Psoas muscle (tissue), 8 donors: ENCODE results near the gene TLE7. TPM values are rescaled to one million over a fixed set of nuclear protein-coding genes. Genes with fewer than 3 reads are reported as not detected.

Experiments used
- ATAC-seq, 4 donors: fragments of 200-7000 bp; cut with Tn5 transposase; one replicate each; pipeline ENCODE4 v1.9.1; 2020; ENCODE audit warnings: moderate library complexity in 3 of 4, mild to moderate bottlenecking in 2 of 4
- DNase-seq, 2 donors: peaks; one replicate each; pipeline ENCODE4 v3.0.0-alpha.2; 2020
- H3K27ac ChIP-seq: fragments of 200-600 bp; one replicate; pipeline ENCODE4 v1.8.0; 2022
- H3K27me3 ChIP-seq, 3 donors: fragments of 200-600 bp in 1 of 3; one replicate each; pipeline versions ENCODE4 v1.6.1 to v1.8.0; 2013 to 2022; ENCODE audit warnings: low read length in 2 of 3, mild to moderate bottlenecking in 2 of 3, moderate library complexity in 1 of 3; ENCODE audit not compliant: insufficient read depth in 3 of 3
- H3K36me3 ChIP-seq, 2 donors: fragments of 200-600 bp in 1 of 2; one replicate each; pipeline versions ENCODE4 v1.6.1 to v1.8.0; 2013 to 2022; ENCODE audit warnings: low read depth in 1 of 2, mild to moderate bottlenecking in 1 of 2, moderate library complexity in 1 of 2; ENCODE audit not compliant: insufficient read depth in 1 of 2
- H3K4me1 ChIP-seq: fragments of 200-600 bp; one replicate; pipeline ENCODE4 v1.8.0; 2022
- H3K4me3 ChIP-seq: fragments of 200-600 bp; one replicate; pipeline ENCODE4 v1.8.0; 2022; ENCODE audit warnings: mild to moderate bottlenecking
- H3K9me3 ChIP-seq: fragments of 200-600 bp; one replicate; pipeline ENCODE4 v1.8.0; 2022
- WGBS, 3 donors: extraction: QIAGEN DNeasy Blood & Tissue Kit; methylation state at CpG; one replicate each; pipeline versions ENCODE4 v1.1.6 to v1.1.7; 2013; 5-methylcytosine and 5-hydroxymethylcytosine counted together
- intact Hi-C, 2 donors: fragments of 100-400 bp; cut with DNase I; formaldehyde crosslinking; loops; one replicate each; pipeline versions ENCODE4 v1.11.0 to v1.14.2; 2022
- polyA plus RNA-seq, 3 donors: library from polyadenylated mRNA; stranded (reverse); fragments of 200-250 nt; gene quantifications; one replicate each; pipeline ENCODE4 v1.2.3, GENCODE V29; 2013
- total RNA-seq, 4 donors: library from RNA; stranded (reverse); fragmentation: NEBNext Ultra II Directional in 2 of 4; extraction: Animal tissue kit (Norgen Biotek cat#: 25700) in 2 of 4; gene quantifications; one replicate each; pipeline versions ENCODE4 v1.2.1 to v1.2.4, GENCODE V29; 2021 to 2023
- TF ChIP-seq, protein P1 (sequence below): fragments of 200-600 bp; IDR thresholded peaks from one replicate; pipeline ENCODE4 v1.8.0; 2022; ENCODE audit warnings: antibody characterized with exemption
- donor health status: healthy with polysubstance abuse.
- donor health status: DM: no; HTN: no; CAD: no; lungs with moderate emphysema.
- donor health status: Bipolar disorder and iron deficiency.
- donor health status: healthy.
- donor health status: DM: yes; HTN: yes; CAD: no.
- donor health status: DM: no; HTN: no; CAD: no.
- donor health status: DM: no; HTN: no; CAD: no.
- donor health status: DM: yes; HTN: yes; CAD: no.

The TLE7 gene
- total and polyA plus RNA-seq, 7 donors: not detected

DNA sequence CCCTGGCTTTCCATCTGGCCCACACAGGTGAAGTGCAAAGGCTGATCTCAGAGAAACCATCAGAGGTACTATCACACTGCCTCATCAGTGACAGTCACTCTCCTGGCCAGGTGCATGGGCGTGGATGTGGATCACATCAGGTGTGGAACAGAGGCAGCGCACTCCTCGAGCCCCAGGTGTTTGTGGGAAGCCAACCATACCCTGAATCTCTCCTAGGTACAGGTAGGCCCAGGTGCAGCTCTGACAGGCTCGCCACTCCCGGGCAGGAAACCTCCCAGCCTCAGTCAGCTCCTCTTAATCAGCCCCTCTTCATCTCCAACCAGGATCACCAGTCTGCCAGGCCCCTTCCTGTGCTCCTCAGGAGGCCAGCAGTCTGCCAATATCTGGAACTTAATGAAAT, 31.7 kb downstream of the TLE7 start:
- Histone ChIP-seq H3K36me3 (no peaks in the 10 kb centered on the region), H3K4me1 (no peaks in the 10 kb centered on the region), H3K9me3 (no peaks in the 10 kb centered on the region), H3K27ac (no peak overlapping the region), H3K27me3 (peaks cover 0 to 7% (median 0%) of the 10 kb centered on the region in 3 donors), H3K4me3 (no peak overlapping the region)
- DNase-seq (no peak), ATAC-seq (no peak)
- intact Hi-C loops: loop anchor here in 1 of 2 donors (10.0 kb wide), 1 partner anchor 205 kb away; no protein-coding TSS in a partner anchor
- TF ChIP-seq, protein P1, sequence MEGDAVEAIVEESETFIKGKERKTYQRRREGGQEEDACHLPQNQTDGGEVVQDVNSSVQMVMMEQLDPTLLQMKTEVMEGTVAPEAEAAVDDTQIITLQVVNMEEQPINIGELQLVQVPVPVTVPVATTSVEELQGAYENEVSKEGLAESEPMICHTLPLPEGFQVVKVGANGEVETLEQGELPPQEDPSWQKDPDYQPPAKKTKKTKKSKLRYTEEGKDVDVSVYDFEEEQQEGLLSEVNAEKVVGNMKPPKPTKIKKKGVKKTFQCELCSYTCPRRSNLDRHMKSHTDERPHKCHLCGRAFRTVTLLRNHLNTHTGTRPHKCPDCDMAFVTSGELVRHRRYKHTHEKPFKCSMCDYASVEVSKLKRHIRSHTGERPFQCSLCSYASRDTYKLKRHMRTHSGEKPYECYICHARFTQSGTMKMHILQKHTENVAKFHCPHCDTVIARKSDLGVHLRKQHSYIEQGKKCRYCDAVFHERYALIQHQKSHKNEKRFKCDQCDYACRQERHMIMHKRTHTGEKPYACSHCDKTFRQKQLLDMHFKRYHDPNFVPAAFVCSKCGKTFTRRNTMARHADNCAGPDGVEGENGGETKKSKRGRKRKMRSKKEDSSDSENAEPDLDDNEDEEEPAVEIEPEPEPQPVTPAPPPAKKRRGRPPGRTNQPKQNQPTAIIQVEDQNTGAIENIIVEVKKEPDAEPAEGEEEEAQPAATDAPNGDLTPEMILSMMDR: no peak
- WGBS, 3 donors: 67 to 85% (median 72%) methylated on average over 5 of the region's 5 CpGs

DNA sequence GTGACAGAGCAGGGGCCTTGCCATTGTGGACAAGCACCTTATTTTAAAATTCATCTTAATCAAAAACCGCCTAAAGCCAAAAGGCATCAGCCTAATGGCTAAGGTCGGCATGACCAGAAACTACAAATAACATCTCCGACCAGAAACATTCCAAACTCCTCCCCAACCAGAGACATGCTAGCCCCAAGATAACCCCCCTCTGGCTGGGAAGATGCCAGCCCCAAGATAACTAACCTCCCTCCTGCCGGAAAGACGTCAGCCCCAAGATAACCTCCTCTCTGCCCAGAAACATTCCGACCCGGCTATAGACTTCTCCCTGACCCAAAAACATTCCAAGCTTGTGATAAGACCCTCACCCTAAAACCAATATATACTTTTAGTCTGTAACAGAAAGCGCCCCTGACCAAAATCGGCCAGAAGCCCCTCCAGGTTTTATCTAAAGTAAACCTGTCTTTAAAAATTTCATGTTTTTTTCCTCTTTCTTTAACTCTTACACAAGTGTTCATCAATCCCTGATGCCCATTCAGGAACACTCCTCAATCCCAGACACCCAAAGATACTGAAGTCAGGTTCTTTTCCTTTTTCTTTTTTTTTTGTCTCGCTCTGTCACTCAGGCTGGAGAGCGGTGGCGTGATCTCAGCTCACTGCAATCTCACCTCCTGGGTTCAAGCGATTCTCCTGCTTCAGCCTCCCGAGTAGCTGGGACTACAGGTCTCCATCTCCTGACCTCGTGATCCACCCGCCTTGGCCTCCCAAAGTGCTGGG, 32.7 kb downstream of the TLE7 start:
- ATAC-seq (no peak), DNase-seq (no peak)
- TF ChIP-seq, protein P1: no peak
- H3K36me3 ChIP-seq: no peaks in the 10 kb centered on the region
- H3K27me3 ChIP-seq: peaks cover 0 to 7% (median 0%) of the 10 kb centered on the region in 3 donors
- no peak overlapping the region for H3K27ac ChIP-seq
- H3K4me1 ChIP-seq: no peaks in the 10 kb centered on the region
- intact Hi-C loops: no loop called here
- WGBS, 3 donors: 72 to 74% (median 73%) methylated on average over 16 of the region's 16 CpGs
- no peaks in the 10 kb centered on the region for H3K9me3 ChIP-seq
- H3K4me3 ChIP-seq: no peak overlapping the region

DNA sequence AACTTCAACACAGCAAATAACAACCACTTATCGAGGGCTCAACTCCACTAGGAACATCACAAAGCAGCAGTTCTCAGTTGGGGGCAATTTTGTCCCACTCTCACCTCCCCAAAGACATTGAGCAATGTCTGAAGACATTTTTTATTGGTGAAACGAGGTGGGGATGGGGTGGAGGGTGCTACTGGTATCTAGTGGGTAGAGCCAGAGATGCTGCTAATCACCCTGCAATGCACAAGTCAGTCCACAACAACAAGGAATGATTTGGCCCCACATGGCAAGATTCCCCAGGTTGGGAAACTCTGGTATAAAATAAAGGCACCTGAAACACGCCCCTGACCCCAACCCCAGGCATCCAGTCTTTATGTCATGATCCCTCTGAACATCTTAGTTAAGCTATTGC, 33.3 kb downstream of the TLE7 start:
- Histone ChIP-seq H3K27me3 (peaks cover 0 to 7% (median 0%) of the 10 kb centered on the region in 3 donors), H3K4me1 (no peaks in the 10 kb centered on the region), H3K36me3 (no peaks in the 10 kb centered on the region), H3K9me3 (no peaks in the 10 kb centered on the region), H3K4me3 (no peak overlapping the region), H3K27ac (no peak overlapping the region)
- ATAC-seq (no peak), DNase-seq (no peak)
- TF ChIP-seq, protein P1: no peak
- intact Hi-C loops: no loop called here
- WGBS, 3 donors: 40 to 44% (median 41%) methylated on average over 3 of the region's 3 CpGs

DNA sequence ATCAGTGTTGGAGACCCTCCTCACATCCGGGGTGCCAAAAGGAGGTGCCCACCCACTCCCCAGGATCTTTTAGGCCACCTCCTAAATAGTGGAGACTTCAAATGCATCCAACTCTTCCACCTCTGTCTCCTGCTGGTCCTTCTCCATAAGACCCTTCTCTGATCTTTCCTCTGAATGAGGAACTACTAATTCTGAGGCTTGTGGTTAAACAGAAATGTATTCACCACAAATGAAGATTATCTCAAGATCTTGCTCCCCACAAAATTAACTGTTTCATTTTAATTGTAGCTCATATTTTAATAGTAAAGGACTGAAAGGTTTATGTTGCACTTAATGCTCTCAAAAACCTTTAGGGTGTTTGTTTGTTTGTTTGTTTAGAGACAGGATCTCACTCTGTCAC, 34.1 kb downstream of the TLE7 start:
- Histone ChIP-seq H3K4me3 (no peak overlapping the region), H3K9me3 (no peaks in the 10 kb centered on the region), H3K4me1 (no peaks in the 10 kb centered on the region), H3K36me3 (no peaks in the 10 kb centered on the region), H3K27ac (no peak overlapping the region), H3K27me3 (peaks cover 0 to 7% (median 1%) of the 10 kb centered on the region in 3 donors)
- ATAC-seq (no peak), DNase-seq (no peak)
- 71 to 83% (median 71%) methylated on average over 1 of the region's 1 CpG for WGBS, 3 donors
- TF ChIP-seq, protein P1: no peak
- intact Hi-C loops: no loop called here
